LNCaP clone FGC (cell line): ENCODE results near the gene PAM16.

ENCODE experiments used
- DNase-seq: peaks from one replicate; pipeline ENCODE4 v3.0.0-alpha.2; 2011; ENCODE audit warnings: low read depth
- H3K4me3 ChIP-seq: 2 replicates; pipeline ENCODE4 v1.5.1; 2011; ENCODE audit warnings: mild to moderate bottlenecking, low read depth, low read length, control low read depth
- TF ChIP-seq, protein P1 (sequence below): IDR thresholded peaks from 2 replicates; pipeline ENCODE4 v1.5.1; 2012; ENCODE audit warnings: mild to moderate bottlenecking; ENCODE audit not compliant: control insufficient read depth, insufficient read depth; ENCODE audit errors: extremely low read depth

The PAM16 gene

DNA sequence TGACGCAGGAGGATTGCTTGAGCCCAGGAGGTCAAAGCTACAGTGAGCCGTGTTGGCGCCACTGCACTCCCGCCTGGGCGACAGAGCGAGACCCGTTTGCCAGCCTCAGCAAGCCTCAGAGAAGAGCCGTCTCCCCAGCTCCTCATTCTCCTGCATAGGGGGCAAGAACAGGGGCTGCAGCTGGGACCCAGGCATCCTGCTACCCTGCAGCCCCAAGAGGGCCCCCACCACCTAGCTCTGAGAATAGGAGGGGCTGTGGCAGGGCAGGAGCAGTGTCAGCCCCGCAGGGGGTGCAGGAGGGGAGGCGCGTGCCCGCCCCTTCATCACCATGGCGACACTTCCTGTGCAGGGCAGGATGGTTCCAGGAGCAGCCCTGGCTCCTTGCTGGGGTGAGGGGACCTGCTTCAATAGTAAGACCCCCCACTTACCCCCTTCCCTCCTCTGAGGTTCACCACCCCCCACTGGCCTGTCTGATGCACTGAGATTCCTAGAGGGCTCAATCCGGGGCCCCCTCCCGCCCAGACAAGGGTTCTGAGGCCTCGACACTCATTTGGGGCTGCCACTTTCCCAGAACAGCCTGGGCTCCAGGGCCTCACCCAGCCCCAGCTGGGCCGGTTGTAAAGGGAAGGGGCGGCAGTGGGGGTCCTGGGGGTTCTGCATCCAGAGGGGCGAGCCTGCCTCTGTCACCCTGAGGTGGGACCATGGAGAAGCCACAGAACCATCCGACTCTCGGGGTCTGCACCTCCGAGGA, 40.7 kb upstream of the PAM16 start:
- no peak overlapping the region for H3K4me3 ChIP-seq
- TF ChIP-seq, protein P1, sequence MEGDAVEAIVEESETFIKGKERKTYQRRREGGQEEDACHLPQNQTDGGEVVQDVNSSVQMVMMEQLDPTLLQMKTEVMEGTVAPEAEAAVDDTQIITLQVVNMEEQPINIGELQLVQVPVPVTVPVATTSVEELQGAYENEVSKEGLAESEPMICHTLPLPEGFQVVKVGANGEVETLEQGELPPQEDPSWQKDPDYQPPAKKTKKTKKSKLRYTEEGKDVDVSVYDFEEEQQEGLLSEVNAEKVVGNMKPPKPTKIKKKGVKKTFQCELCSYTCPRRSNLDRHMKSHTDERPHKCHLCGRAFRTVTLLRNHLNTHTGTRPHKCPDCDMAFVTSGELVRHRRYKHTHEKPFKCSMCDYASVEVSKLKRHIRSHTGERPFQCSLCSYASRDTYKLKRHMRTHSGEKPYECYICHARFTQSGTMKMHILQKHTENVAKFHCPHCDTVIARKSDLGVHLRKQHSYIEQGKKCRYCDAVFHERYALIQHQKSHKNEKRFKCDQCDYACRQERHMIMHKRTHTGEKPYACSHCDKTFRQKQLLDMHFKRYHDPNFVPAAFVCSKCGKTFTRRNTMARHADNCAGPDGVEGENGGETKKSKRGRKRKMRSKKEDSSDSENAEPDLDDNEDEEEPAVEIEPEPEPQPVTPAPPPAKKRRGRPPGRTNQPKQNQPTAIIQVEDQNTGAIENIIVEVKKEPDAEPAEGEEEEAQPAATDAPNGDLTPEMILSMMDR, result no peak
- no peak for DNase-seq

DNA sequence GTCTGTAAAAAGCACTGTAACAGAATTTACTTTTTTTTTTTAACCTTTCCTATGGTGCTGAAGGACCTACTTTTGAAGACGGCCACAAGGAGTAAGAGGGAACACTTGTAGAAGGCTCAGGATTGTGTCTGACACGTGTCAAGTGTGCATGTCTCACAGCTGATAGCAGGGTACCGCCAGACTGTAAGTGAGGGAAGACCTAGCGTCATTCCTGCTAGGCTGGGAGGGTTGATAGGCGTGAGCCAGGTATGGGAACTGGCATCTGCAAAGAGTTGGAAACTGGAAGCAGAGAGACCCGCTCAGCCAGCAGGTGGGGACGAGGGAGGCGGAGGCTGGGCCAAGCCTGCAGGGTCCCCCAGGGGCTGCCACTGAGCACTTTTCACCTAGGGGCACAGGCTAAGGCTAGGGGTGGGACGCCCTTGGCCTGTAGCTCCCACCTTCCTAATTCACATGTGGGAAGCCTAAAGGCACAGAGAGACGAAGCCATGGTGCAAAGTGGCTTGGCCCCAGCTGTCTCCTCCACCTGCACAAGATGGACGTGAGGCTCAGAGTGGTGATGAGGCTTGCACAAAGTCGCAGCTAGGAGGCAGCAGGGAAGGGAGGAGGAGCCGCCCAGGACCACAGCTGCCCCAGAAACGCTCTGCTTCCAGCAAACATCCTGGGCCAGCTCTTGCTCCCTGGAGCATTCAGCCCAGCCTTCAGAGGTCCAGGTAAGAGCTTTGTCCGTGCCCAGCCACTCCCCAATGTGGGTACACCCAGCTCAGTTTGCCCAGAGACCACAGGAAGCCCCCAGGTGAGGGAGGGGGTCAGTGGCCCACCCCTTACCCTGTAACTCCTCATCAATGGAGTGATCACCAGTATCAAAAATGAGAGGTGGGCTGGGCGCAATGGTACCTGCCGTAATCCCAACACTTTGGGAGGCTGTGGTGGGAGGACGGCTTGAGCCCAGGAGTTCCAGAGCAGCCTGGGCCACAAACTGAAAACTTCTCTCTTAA, 39.4 kb upstream of the PAM16 start:
- no peak overlapping the region for H3K4me3 ChIP-seq
- TF ChIP-seq, protein P1, result no peak
- no peak for DNase-seq

DNA sequence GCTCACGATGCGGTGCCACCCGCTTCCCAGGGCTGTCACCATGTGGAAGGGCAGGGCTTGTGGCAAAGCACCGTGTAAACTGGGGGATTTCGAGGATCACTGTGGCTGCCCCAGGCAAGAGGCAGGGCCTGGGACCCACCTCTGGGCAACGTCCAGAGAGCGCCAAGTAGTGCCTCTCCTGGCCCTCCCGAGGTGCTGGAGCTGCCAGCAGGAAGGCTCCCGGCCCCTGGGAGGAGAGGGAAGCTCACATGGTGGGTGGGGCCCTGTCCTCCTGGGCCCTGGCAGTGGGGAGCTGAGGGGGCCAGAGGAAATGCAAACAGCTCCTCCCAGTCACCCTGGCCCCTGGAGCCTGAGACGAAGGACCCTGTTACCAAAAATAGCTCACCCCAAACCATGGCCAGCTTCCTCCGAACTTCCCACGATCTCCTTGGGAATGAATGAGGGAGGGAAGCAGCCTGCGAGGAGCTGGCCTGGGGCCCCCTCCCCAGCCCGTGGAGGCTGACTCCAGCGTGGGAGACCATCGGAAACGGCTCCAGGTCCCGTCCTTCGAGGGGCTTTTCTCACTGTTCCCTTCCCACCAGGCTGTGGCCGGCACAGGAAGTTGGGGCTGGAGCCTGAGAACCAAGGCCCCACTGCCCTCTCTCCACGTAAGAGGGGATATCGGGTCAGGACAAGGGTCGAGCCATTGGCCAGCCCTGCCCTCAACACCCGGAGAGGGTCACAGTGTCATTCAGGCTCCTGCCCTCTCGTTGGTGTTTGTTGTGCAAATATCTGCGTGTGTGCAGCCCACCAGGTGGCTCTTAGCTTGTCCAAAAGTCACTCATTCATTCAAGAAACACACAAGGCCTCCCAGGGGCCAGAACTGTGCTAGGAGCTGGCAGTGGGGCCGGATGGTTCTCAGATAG, 38.2 kb upstream of the PAM16 start:
- H3K4me3 ChIP-seq, result no peak overlapping the region
- TF ChIP-seq, protein P1, result 0 out of 2 replicates have a peak, but pooled peaks have one; percentile 3
- no peak for DNase-seq

DNA sequence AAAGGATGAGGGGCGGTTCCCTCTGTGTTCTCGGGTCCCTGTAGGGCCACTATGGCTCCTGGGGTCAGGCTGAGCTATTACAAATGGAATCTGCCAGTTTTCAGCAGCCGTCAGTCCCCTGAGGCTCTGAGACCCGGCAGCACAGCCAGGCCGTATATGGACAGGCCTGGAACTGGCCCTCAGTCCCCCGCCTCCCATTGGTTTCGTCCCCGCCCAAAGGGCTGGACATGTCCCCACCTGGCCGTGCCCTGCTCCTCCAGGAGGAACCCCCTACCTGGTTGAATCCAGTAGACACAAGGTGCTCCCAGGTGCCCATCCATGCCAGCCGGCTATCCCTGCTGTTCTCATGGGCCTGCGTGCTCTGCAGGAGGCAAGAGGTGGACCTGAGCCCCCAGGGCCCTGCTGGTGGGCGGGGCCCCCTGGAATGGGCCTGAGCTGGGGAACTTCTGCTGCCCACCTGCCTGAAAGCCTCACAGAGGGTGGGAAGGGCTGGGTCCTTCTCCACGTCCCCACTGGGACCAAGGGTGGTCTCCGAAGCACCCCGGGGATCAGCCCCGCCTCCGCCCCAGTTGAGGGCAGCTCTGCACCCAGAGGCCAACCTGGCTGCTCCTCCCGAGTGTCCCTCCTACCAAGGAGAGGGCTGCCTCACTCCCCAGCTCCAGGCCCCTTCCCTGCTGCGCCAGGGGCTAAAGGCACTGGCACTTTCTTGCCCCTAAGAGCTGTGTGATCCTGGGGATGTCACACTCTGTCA, 37.3 kb upstream of the PAM16 start:
- no peak overlapping the region for H3K4me3 ChIP-seq
- TF ChIP-seq, protein P1, result no peak
- DNase-seq, result no peak

DNA sequence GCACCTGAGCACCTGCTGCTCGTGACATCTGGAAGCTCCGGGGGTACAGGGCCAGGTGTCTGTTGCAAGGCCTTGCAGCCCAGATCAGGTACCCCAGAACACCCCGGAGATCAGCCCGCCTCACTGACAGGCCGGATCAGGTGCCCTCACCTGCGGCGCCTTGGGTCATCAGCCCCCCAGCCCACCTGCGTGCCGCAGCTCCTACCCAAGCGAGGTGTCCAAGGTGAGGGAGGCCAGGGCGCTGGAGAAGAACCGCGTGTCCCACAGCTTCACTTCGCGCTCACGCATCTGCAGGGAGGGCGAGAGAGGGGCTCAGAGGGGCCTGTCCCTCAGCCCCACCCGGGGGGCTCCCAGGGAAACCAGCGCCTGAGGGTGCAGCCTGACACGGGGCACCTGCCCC, 36.7 kb upstream of the PAM16 start:
- H3K4me3 ChIP-seq, result no peak overlapping the region
- TF ChIP-seq, protein P1, result no peak
- DNase-seq, result no peak
